Measurements from ENCODE around the gene HEBP1.

HEBP1 gene

DNA sequence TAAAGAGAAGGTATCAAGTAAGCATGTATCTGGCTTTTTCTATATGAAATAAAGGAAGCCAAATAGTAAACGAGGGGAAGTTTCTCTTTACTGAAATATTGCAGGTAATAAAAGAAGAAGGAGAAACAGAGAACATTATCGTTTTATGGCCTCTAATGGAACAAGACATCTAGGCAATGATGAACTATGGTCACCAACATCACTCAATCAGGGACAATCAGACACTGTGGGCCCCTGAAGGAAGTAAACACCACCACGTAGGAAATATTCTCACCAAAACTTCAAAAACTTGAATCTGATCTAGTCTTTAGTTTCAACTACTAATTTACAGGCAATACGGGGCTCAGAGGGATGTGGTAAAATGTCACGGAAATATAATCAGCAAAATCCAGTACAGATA, 15.9 kb downstream of the HEBP1 start:
- DNase-seq (ENCODE audit: low spot score): no peak
- no peaks in the 10 kb centered on the region for H3K79me1 ChIP-seq (ENCODE audit: low read depth, low read length)
- no peak overlapping the region for H3K4me2 ChIP-seq (ENCODE audit: insufficient read depth, low read length, poor library complexity, severe bottlenecking)
- no peak overlapping the region for H2BK15ac ChIP-seq (ENCODE audit: low read length)
- no peak overlapping the region for H3K4me3 ChIP-seq (ENCODE audit: low read length in 2 of 2)
- H3K14ac ChIP-seq (ENCODE audit: low read length): no peak overlapping the region
- no peak overlapping the region for H2BK12ac ChIP-seq (ENCODE audit: low read length)
- peaks cover 16 to 59% of the 10 kb centered on the region in 2 donors for H3K36me3 ChIP-seq (replicated peaks in 1 of 2; ENCODE audit: control insufficient read depth in 2 of 2, insufficient read depth in 2 of 2, low read length in 2 of 2)
- no peak overlapping the region for H3K23ac ChIP-seq (ENCODE audit: low read depth, low read length, poor library complexity)
- no peak overlapping the region for H4K8ac ChIP-seq (ENCODE audit: low read depth, low read length)
- H3K4me1 ChIP-seq (ENCODE audit: control insufficient read depth in 2 of 2, insufficient read depth in 1 of 2, low read depth in 1 of 2, low read length in 2 of 2): peaks cover 12 to 18% of the 10 kb centered on the region in 2 donors
- H4K91ac ChIP-seq (ENCODE audit: low read depth, low read length, poor library complexity): no peak overlapping the region
- H3K18ac ChIP-seq (ENCODE audit: low read length): no peak overlapping the region
- WGBS, 2 donors (ENCODE audit: extremely low coverage in 2 of 2, insufficient read length in 2 of 2, insufficient replicate concordance in 1 of 2): no CpG with 5 or more reads among the region's 5 CpGs
- H3K9me3 ChIP-seq (replicated peaks in 1 of 2; ENCODE audit: control insufficient read depth in 2 of 2, insufficient read depth in 1 of 2, low read depth in 1 of 2, low read length in 2 of 2): peaks cover 0 to 2% of the 10 kb centered on the region in 2 donors
- H2BK5ac ChIP-seq (ENCODE audit: low read length): no peak overlapping the region
- no peak overlapping the region for H2AK5ac ChIP-seq (ENCODE audit: low read depth, low read length)
- no peak overlapping the region for H2AFZ ChIP-seq (ENCODE audit: low read length)
- no peak overlapping the region for H3K9ac ChIP-seq (ENCODE audit: low read depth, low read length, poor library complexity)
- H3K4ac ChIP-seq (ENCODE audit: low read length): no peak overlapping the region
- no peak overlapping the region for H2BK120ac ChIP-seq (ENCODE audit: low read depth, low read length)
- H3K27ac ChIP-seq (replicated peaks; ENCODE audit: low read length): no peak overlapping the region
- no peaks in the 10 kb centered on the region for H3K27me3 ChIP-seq (ENCODE audit: control insufficient read depth in 3 of 3, insufficient read depth in 3 of 3, low read depth in 1 of 3, low read length in 3 of 3)

DNA sequence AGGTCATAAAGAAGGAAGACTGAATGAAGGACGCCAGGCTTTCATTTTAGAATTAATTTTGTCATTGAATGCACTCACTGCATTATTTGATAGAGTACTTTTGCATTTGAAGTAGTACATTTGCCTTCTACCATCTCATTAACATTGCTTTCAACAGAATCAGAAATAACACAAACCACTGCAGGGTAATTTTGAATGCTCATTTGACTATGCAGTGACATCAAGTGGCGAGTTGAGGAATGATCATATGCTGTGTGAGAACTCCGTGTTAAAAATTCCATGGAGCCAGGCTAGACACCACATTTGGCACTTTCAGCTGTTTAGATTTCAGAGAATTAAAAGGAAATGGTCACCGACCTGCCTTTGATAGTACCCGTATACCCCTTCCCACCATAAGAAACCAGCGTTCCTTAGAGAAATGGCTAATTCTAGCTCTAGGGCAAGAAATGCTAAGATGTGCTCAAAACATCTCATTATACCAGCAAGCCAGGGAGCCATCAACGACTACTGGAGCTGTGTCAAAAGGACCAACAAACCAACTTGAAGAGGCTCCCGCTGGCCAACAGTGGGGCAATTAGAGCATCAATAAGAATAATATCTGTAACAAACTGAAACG, 16.5 kb downstream of the HEBP1 start:
- Histone ChIP-seq H3K9me3 (replicated peaks in 1 of 2; ENCODE audit: control insufficient read depth in 2 of 2, insufficient read depth in 1 of 2, low read depth in 1 of 2, low read length in 2 of 2) (no peaks in the 10 kb centered on the region), H2AFZ (ENCODE audit: low read length) (no peak overlapping the region), H3K14ac (ENCODE audit: low read length) (no peak overlapping the region), H3K79me1 (ENCODE audit: low read depth, low read length) (no peaks in the 10 kb centered on the region), H3K27ac (replicated peaks; ENCODE audit: low read length) (no peak overlapping the region), H3K27me3 (ENCODE audit: control insufficient read depth in 3 of 3, insufficient read depth in 3 of 3, low read depth in 1 of 3, low read length in 3 of 3) (no peaks in the 10 kb centered on the region), H3K4me2 (ENCODE audit: insufficient read depth, low read length, poor library complexity, severe bottlenecking) (no peak overlapping the region), H3K23ac (ENCODE audit: low read depth, low read length, poor library complexity) (no peak overlapping the region), H4K8ac (ENCODE audit: low read depth, low read length) (no peak overlapping the region), H3K4me1 (ENCODE audit: control insufficient read depth in 2 of 2, insufficient read depth in 1 of 2, low read depth in 1 of 2, low read length in 2 of 2) (peaks cover 12 to 21% of the 10 kb centered on the region in 2 donors), H3K4me3 (ENCODE audit: low read length in 2 of 2) (no peak overlapping the region), H2BK12ac (ENCODE audit: low read length) (no peak overlapping the region), H3K18ac (ENCODE audit: low read length) (no peak overlapping the region), H4K91ac (ENCODE audit: low read depth, low read length, poor library complexity) (no peak overlapping the region), H2BK15ac (ENCODE audit: low read length) (no peak overlapping the region), H3K36me3 (replicated peaks in 1 of 2; ENCODE audit: control insufficient read depth in 2 of 2, insufficient read depth in 2 of 2, low read length in 2 of 2) (peaks cover 11 to 53% of the 10 kb centered on the region in 2 donors), H2BK120ac (ENCODE audit: low read depth, low read length) (no peak overlapping the region), H3K4ac (ENCODE audit: low read length) (no peak overlapping the region), H2BK5ac (ENCODE audit: low read length) (no peak overlapping the region), H3K9ac (ENCODE audit: low read depth, low read length, poor library complexity) (no peak overlapping the region), H2AK5ac (ENCODE audit: low read depth, low read length) (no peak overlapping the region)
- WGBS, 2 donors (ENCODE audit: extremely low coverage in 2 of 2, insufficient read length in 2 of 2, insufficient replicate concordance in 1 of 2): no CpG with 5 or more reads among the region's 9 CpGs
- no peak for DNase-seq (ENCODE audit: low spot score)

DNA sequence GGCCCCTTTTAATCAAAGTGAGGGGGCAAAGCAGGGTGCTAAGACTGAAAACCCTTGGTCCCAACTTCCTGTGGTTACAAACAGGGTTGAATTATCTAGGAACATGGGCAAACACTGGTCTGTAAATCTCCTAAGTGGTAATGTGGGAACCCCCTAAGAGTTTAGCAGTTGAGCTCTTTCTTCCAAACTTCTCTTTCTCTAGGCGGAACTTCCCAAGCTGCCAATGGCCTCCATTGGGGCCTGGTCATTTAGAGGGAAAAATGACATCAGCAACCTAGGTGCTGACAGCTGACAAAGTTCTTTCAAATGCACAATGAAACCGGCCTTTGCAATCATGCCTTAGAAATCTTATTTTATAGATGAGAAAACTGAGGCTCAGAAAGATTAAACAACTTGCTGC, 17.7 kb downstream of the HEBP1 start:
- Histone ChIP-seq H3K27me3 (ENCODE audit: control insufficient read depth in 3 of 3, insufficient read depth in 3 of 3, low read depth in 1 of 3, low read length in 3 of 3) (no peaks in the 10 kb centered on the region), H3K79me1 (ENCODE audit: low read depth, low read length) (no peaks in the 10 kb centered on the region), H2AFZ (ENCODE audit: low read length) (no peak overlapping the region), H3K18ac (ENCODE audit: low read length) (no peak overlapping the region), H3K4me3 (ENCODE audit: low read length in 2 of 2) (no peak overlapping the region), H3K36me3 (replicated peaks in 1 of 2; ENCODE audit: control insufficient read depth in 2 of 2, insufficient read depth in 2 of 2, low read length in 2 of 2) (peaks cover 11 to 44% of the 10 kb centered on the region in 2 donors), H4K91ac (ENCODE audit: low read depth, low read length, poor library complexity) (no peak overlapping the region), H4K8ac (ENCODE audit: low read depth, low read length) (no peak overlapping the region), H2AK5ac (ENCODE audit: low read depth, low read length) (no peak overlapping the region), H3K9me3 (replicated peaks in 1 of 2; ENCODE audit: control insufficient read depth in 2 of 2, insufficient read depth in 1 of 2, low read depth in 1 of 2, low read length in 2 of 2) (no peaks in the 10 kb centered on the region), H3K23ac (ENCODE audit: low read depth, low read length, poor library complexity) (no peak overlapping the region), H3K4ac (ENCODE audit: low read length) (no peak overlapping the region), H2BK15ac (ENCODE audit: low read length) (no peak overlapping the region), H3K14ac (ENCODE audit: low read length) (no peak overlapping the region), H2BK5ac (ENCODE audit: low read length) (no peak overlapping the region), H3K9ac (ENCODE audit: low read depth, low read length, poor library complexity) (no peak overlapping the region), H2BK120ac (ENCODE audit: low read depth, low read length) (no peak overlapping the region), H3K4me2 (ENCODE audit: insufficient read depth, low read length, poor library complexity, severe bottlenecking) (no peak overlapping the region), H3K27ac (replicated peaks; ENCODE audit: low read length) (no peak overlapping the region), H2BK12ac (ENCODE audit: low read length) (no peak overlapping the region), H3K4me1 (ENCODE audit: control insufficient read depth in 2 of 2, insufficient read depth in 1 of 2, low read depth in 1 of 2, low read length in 2 of 2) (peaks cover 12 to 21% of the 10 kb centered on the region in 2 donors)
- no peak for DNase-seq (ENCODE audit: low spot score)
- WGBS, 2 donors (ENCODE audit: extremely low coverage in 2 of 2, insufficient read length in 2 of 2, insufficient replicate concordance in 1 of 2): no CpG with 5 or more reads among the region's 2 CpGs

DNA sequence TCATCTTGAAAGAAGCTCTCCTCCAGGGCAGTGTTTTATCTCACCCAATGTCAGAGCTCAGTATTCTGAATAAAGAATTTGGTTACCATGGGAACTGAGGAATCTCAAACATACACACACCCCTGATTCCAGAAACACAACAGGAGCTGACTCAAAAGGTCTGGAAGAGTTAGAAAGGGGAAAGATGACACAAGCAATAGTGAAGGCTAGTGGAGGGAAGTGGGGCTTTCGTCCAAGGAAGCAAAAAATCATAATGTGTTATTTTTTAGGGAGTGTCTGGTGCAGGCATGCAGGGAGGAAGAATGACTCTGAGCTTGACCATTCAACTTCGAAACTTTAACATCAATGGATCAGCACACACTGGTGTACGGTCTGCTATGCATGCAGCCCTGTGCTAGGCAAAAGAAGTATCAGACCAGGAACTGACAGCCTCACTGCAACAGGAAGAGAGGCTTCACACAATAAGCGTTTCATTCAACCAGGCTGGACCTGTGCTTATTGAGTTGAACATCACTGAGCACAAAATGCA, 20.3 kb downstream of the HEBP1 start:
- peaks cover 11 to 32% of the 10 kb centered on the region in 2 donors for H3K36me3 ChIP-seq (replicated peaks in 1 of 2; ENCODE audit: control insufficient read depth in 2 of 2, insufficient read depth in 2 of 2, low read length in 2 of 2)
- H3K14ac ChIP-seq (ENCODE audit: low read length): no peak overlapping the region
- no peak overlapping the region for H3K9ac ChIP-seq (ENCODE audit: low read depth, low read length, poor library complexity)
- H3K27me3 ChIP-seq (ENCODE audit: control insufficient read depth in 3 of 3, insufficient read depth in 3 of 3, low read depth in 1 of 3, low read length in 3 of 3): no peaks in the 10 kb centered on the region
- no peak overlapping the region for H3K23ac ChIP-seq (ENCODE audit: low read depth, low read length, poor library complexity)
- no peak overlapping the region for H2BK5ac ChIP-seq (ENCODE audit: low read length)
- peak; percentile 59 for DNase-seq (ENCODE audit: low spot score)
- no peaks in the 10 kb centered on the region for H3K9me3 ChIP-seq (replicated peaks in 1 of 2; ENCODE audit: control insufficient read depth in 2 of 2, insufficient read depth in 1 of 2, low read depth in 1 of 2, low read length in 2 of 2)
- H3K4me2 ChIP-seq (ENCODE audit: insufficient read depth, low read length, poor library complexity, severe bottlenecking): no peak overlapping the region
- peak overlapping the region; percentile 15 for H3K18ac ChIP-seq (ENCODE audit: low read length)
- H2BK15ac ChIP-seq (ENCODE audit: low read length): no peak overlapping the region
- no peak overlapping the region for H2BK12ac ChIP-seq (ENCODE audit: low read length)
- H3K4me1 ChIP-seq (ENCODE audit: control insufficient read depth in 2 of 2, insufficient read depth in 1 of 2, low read depth in 1 of 2, low read length in 2 of 2): peaks cover 12 to 21% of the 10 kb centered on the region in 2 donors
- H3K4me3 ChIP-seq (ENCODE audit: low read length in 2 of 2): peak overlapping the region in 1 of 2 donors; percentile 18
- peak overlapping the region; percentile 40 for H3K27ac ChIP-seq (replicated peaks; ENCODE audit: low read length)
- no peak overlapping the region for H3K4ac ChIP-seq (ENCODE audit: low read length)
- H4K8ac ChIP-seq (ENCODE audit: low read depth, low read length): no peak overlapping the region
- H2AFZ ChIP-seq (ENCODE audit: low read length): peak overlapping the region; percentile 14
- H3K79me1 ChIP-seq (ENCODE audit: low read depth, low read length): no peaks in the 10 kb centered on the region
- no peak overlapping the region for H2AK5ac ChIP-seq (ENCODE audit: low read depth, low read length)
- H4K91ac ChIP-seq (ENCODE audit: low read depth, low read length, poor library complexity): no peak overlapping the region
- WGBS, 2 donors (ENCODE audit: extremely low coverage in 2 of 2, insufficient read length in 2 of 2, insufficient replicate concordance in 1 of 2): no CpG with 5 or more reads among the region's 4 CpGs
- no peak overlapping the region for H2BK120ac ChIP-seq (ENCODE audit: low read depth, low read length)

Data from neuronal stem cell (in vitro differentiated cells).